ENCODE measurements around the gene PDLIM7. TPM values are rescaled to one million over a fixed set of nuclear protein-coding genes. Genes with fewer than 3 reads are reported as not detected.
A peak's percentile ranks its signal among the peaks of the same experiment; 100 is the strongest.

The PDLIM7 gene
- total RNA-seq, 1 donor from 2014 or later = 38.7 TPM

DNA sequence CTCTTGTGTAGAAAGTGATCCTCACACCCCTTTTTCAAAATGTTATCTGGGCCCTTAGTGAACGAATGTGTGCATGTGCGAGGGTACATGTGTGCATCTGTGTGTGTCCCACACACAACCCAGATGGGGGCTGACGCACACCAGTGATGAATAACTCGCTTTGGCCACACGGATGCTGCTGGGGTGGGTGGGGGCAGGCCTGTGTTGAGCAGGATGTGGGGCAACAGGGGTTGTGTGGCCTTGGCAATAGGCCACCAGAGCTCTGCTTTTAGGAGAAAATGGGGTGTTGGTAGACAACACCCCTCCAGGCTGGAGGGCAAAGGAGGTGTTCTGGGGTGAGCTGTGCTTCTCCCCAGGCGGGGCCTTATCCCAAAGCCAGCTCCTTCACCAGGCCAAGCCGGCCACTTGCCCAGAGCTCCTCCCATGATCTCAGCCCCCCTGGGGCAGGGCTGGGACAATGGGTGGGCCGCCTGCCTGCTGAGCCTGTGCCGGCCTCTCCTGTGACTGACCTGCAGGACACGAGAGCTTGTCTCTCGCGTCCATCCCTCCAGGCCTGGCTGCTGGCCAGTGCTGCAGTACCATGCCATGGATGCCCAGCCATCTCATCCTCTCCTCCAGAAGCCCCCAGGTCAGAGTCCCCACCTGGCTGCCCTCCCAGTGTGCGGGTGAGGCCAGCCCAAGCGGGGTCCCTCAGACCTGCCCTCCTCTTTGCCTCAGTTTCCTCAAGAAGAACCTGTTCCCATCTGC is 25.6 kb downstream of the PDLIM7 start:
- Histone ChIP-seq H3K79me2 (ENCODE audit: low read depth) (peaks cover 58% of the 10 kb centered on the region), H3K36me3 (no peaks in the 10 kb centered on the region), H3F3A (ENCODE audit: low read depth) (peaks cover 43% of the 10 kb centered on the region), H3K9ac (peak overlapping the region; percentile 93), H3K9me3 (ENCODE audit: low read depth) (no peaks in the 10 kb centered on the region), H2AFZ (replicated peaks) (no peak overlapping the region), H3K4me2 (peak overlapping the region; percentile 99), H3K4me1 (peaks cover 38% of the 10 kb centered on the region), H3K27me3 (no peaks in the 10 kb centered on the region), H3K4me3 (peak overlapping the region; percentile 100), H3K27ac (peak overlapping the region; percentile 13), H4K20me1 (ENCODE audit: low read depth) (peaks cover 54% of the 10 kb centered on the region)
- Mint-ChIP-seq H3K27ac (peak overlapping the region; percentile 82), H3K9me3 (no peaks in the 10 kb centered on the region), H3K4me1 (peaks cover 56% of the 10 kb centered on the region), H3K4me3 (peak overlapping the region; percentile 90), H3K36me3 (peaks cover 19% of the 10 kb centered on the region), H3K27me3 (ENCODE audit: insufficient read depth, low read depth) (peaks cover 27% of the 10 kb centered on the region)
- TF ChIP-seq EZH2 (IDR thresholded peaks at IDR 0.05) = no peak
- TF ChIP-seq, protein P1, sequence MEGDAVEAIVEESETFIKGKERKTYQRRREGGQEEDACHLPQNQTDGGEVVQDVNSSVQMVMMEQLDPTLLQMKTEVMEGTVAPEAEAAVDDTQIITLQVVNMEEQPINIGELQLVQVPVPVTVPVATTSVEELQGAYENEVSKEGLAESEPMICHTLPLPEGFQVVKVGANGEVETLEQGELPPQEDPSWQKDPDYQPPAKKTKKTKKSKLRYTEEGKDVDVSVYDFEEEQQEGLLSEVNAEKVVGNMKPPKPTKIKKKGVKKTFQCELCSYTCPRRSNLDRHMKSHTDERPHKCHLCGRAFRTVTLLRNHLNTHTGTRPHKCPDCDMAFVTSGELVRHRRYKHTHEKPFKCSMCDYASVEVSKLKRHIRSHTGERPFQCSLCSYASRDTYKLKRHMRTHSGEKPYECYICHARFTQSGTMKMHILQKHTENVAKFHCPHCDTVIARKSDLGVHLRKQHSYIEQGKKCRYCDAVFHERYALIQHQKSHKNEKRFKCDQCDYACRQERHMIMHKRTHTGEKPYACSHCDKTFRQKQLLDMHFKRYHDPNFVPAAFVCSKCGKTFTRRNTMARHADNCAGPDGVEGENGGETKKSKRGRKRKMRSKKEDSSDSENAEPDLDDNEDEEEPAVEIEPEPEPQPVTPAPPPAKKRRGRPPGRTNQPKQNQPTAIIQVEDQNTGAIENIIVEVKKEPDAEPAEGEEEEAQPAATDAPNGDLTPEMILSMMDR (IDR thresholded peaks at IDR 0.05) = no peak
- TF ChIP-seq EZH2phosphoT487 (IDR thresholded peaks at IDR 0.05) = no peak
- no peak for DNase-seq (ENCODE audit: low spot score)

DNA sequence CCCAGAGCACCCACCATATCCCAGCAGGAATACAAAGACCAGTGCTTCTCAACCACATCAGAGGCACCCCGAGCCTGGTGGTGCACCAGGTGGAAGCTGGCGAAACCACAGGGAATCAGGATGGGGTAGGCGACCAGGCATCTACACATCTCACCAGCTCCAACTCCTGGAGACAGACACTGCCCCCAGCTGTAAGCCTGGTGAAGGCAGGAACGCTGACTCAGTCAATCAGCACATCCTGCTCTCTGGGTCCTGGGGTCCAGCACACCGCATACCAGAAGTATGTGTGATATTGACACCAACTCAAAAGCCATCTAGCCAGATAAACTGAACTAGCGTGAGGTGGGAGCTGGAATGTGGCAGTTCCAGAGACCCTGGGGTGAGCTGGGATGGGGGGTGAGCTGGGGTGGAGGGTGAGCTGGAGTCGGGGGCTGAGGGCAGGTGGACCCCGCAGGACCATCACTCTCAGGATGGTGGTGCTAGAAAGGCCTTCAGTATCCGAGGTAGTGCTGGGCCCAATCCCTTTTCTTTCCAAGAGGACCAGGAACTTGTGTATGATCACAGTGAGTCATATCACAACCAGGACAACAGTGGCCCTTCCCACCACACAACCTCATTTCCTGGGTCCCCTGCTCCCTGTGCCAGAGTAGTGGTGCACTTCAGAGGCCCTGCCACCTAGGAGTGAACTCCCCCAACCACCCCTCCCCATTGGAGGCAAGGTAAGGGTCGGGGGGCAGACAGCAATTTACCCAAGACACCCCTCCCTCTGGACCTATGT is 26.5 kb downstream of the PDLIM7 start:
- H3K27me3 Mint-ChIP-seq (ENCODE audit: insufficient read depth, low read depth) = peaks cover 27% of the 10 kb centered on the region
- Histone ChIP-seq H3K27ac (peak overlapping the region; percentile 70), H3K9me3 (ENCODE audit: low read depth) (no peaks in the 10 kb centered on the region), H3K79me2 (ENCODE audit: low read depth) (peaks cover 66% of the 10 kb centered on the region), H3K9ac (peak overlapping the region; percentile 29), H3K4me1 (peaks cover 38% of the 10 kb centered on the region), H4K20me1 (ENCODE audit: low read depth) (peaks cover 52% of the 10 kb centered on the region), H3K27me3 (no peaks in the 10 kb centered on the region), H3K4me2 (peak overlapping the region; percentile 99), H3K36me3 (peaks cover 6% of the 10 kb centered on the region), H3F3A (ENCODE audit: low read depth) (peaks cover 48% of the 10 kb centered on the region), H3K4me3 (peak overlapping the region; percentile 100), H2AFZ (replicated peaks) (no peak overlapping the region)
- TF ChIP-seq EZH2phosphoT487 (IDR thresholded peaks at IDR 0.05) = no peak
- TF ChIP-seq, protein P1 (IDR thresholded peaks at IDR 0.05) = no peak
- TF ChIP-seq EZH2 (IDR thresholded peaks at IDR 0.05) = no peak
- H3K4me3 Mint-ChIP-seq = peak overlapping the region; percentile 90
- peak overlapping the region; percentile 99 for H3K27ac Mint-ChIP-seq
- H3K9me3 Mint-ChIP-seq = peaks cover 1% of the 10 kb centered on the region
- H3K4me1 Mint-ChIP-seq = peaks cover 51% of the 10 kb centered on the region
- DNase-seq (ENCODE audit: low spot score) = no peak
- H3K36me3 Mint-ChIP-seq = peaks cover 26% of the 10 kb centered on the region

DNA sequence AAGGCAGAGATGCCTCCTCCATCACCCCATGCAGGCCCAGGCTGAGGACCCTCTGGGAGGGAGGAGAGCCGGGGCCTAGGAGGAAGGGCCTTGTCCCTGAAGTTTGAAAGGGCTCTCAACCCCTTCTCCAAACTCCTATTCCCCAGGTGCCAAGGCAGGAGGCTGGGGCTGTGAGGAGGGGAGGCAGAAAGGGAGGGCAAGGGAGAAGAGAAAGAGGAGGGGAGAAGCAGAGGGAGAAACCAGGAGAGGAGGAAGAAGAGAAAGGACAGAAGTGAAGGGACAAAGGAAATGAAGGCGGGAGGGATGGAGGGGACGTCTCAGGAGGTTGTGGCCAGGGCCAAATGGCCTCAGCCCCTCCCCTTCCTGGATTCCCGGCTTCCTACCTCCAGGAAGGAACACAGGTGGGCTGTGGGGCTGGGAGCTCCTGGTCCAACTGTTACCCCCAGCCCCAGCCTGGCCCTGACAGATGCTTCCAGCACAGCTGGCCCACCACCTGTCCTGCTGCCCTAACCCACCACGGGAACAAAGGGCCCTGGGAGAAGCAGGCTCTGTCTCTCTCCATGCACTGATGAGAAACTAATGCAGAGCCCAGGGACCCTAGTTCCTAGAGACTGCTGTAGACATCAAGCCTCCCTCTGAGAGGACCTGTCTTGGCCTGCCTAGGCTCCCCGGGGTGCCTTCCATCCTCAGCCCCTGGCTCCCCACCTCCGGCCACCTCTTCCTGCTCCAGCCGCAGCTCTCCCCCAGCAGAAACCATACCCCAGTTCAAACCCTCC is 27.5 kb downstream of the PDLIM7 start:
- H2AFZ ChIP-seq (replicated peaks) = no peak overlapping the region
- Mint-ChIP-seq H3K9me3 (peaks cover 9% of the 10 kb centered on the region), H3K36me3 (peaks cover 36% of the 10 kb centered on the region), H3K27me3 (ENCODE audit: insufficient read depth, low read depth) (peaks cover 25% of the 10 kb centered on the region), H3K4me1 (peaks cover 43% of the 10 kb centered on the region), H3K27ac (peak overlapping the region; percentile 99), H3K4me3 (peak overlapping the region; percentile 90)
- TF ChIP-seq EZH2phosphoT487 (IDR thresholded peaks at IDR 0.05) = no peak
- TF ChIP-seq, protein P1 (IDR thresholded peaks at IDR 0.05) = no peak
- no peak for TF ChIP-seq EZH2 (IDR thresholded peaks at IDR 0.05)
- no peaks in the 10 kb centered on the region for H3K27me3 ChIP-seq
- H3K27ac ChIP-seq = peak overlapping the region; percentile 70
- H3K9me3 ChIP-seq (ENCODE audit: low read depth) = no peaks in the 10 kb centered on the region
- peak overlapping the region; percentile 99 for H3K4me2 ChIP-seq
- peaks cover 68% of the 10 kb centered on the region for H3K79me2 ChIP-seq (ENCODE audit: low read depth)
- H3K9ac ChIP-seq = peak overlapping the region; percentile 29
- H3K4me1 ChIP-seq = peaks cover 38% of the 10 kb centered on the region
- peak overlapping the region; percentile 18 for H3K4me3 ChIP-seq
- H4K20me1 ChIP-seq (ENCODE audit: low read depth) = peaks cover 52% of the 10 kb centered on the region
- DNase-seq (ENCODE audit: low spot score) = no peak
- H3K36me3 ChIP-seq = peaks cover 11% of the 10 kb centered on the region
- peaks cover 52% of the 10 kb centered on the region for H3F3A ChIP-seq (ENCODE audit: low read depth)
